Neuronal stem cell (in vitro differentiated cells): Measurements from ENCODE around the gene HBM.

Experiments used
- DNase-seq: peaks from one replicate; pipeline ENCODE4 v3.0.0-alpha.2; 2013; ENCODE audit warnings: low spot score
- H2AFZ ChIP-seq: one replicate; pipeline ENCODE4 v1.6.1; 2013; ENCODE audit warnings: mild to moderate bottlenecking, low read length, inconsistent platforms
- H2AK5ac ChIP-seq: 2 replicates; pipeline ENCODE4 v1.6.1; 2013; ENCODE audit warnings: low read depth, mild to moderate bottlenecking, inconsistent platforms, low read length, moderate library complexity, mixed read lengths
- H2BK120ac ChIP-seq: 2 replicates; pipeline ENCODE4 v1.6.1; 2013; ENCODE audit warnings: low read depth, mild to moderate bottlenecking, inconsistent platforms, low read length, moderate library complexity, mixed read lengths
- H2BK12ac ChIP-seq: one replicate; pipeline ENCODE4 v1.6.1; 2013; ENCODE audit warnings: low read length, inconsistent platforms
- H2BK15ac ChIP-seq: 2 replicates; pipeline ENCODE4 v1.6.1; 2013; ENCODE audit warnings: mild to moderate bottlenecking, low read length, inconsistent platforms, mixed read lengths
- H2BK5ac ChIP-seq: one replicate; pipeline ENCODE4 v1.6.1; 2013; ENCODE audit warnings: inconsistent platforms, mild to moderate bottlenecking, low read length, moderate library complexity
- H3K14ac ChIP-seq: one replicate; pipeline ENCODE4 v1.6.1; 2013; ENCODE audit warnings: low read length, inconsistent platforms
- H3K18ac ChIP-seq: 2 replicates; pipeline ENCODE4 v1.6.1; 2013; ENCODE audit warnings: low read length, inconsistent platforms
- H3K23ac ChIP-seq: 2 replicates; pipeline ENCODE4 v1.6.1; 2013; ENCODE audit warnings: low read depth, mild to moderate bottlenecking, mixed read lengths, low read length, inconsistent platforms; ENCODE audit not compliant: poor library complexity
- H3K27ac ChIP-seq: replicated peaks from 3 replicates; pipeline ENCODE4 v1.5.1; 2013; ENCODE audit warnings: low read length, inconsistent platforms
- H3K27me3 ChIP-seq, 3 experiments: 2 replicates each; pipeline ENCODE4 v1.6.1; 2013; ENCODE audit warnings: low read length in 3 of 3, mild to moderate bottlenecking in 2 of 3, inconsistent platforms in 1 of 3, low read depth in 1 of 3, mixed read lengths in 1 of 3, moderate library complexity in 1 of 3; ENCODE audit not compliant: control insufficient read depth in 3 of 3, insufficient read depth in 3 of 3
- H3K36me3 ChIP-seq, 2 donors: replicated peaks in 1 of 2; 2 replicates each; pipeline ENCODE4 v1.6.1; 2013; ENCODE audit warnings: low read length in 2 of 2; ENCODE audit not compliant: control insufficient read depth in 2 of 2, insufficient read depth in 2 of 2
- H3K4ac ChIP-seq: 2 replicates; pipeline ENCODE4 v1.6.1; 2013; ENCODE audit warnings: inconsistent platforms, mild to moderate bottlenecking, low read length, moderate library complexity
- H3K4me1 ChIP-seq, 2 donors: 1 replicate in 1 of 2; 2 replicates in 1 of 2; pipeline ENCODE4 v1.6.1; 2013; ENCODE audit warnings: low read length in 2 of 2, low read depth in 1 of 2; ENCODE audit not compliant: control insufficient read depth in 2 of 2, insufficient read depth in 1 of 2
- H3K4me2 ChIP-seq: one replicate; pipeline ENCODE4 v1.6.1; 2013; ENCODE audit warnings: mild to moderate bottlenecking, low read length, inconsistent platforms; ENCODE audit not compliant: insufficient read depth, poor library complexity, severe bottlenecking
- H3K4me3 ChIP-seq, 2 donors: 2 replicates each; pipeline ENCODE4 v1.5.1; 2013; ENCODE audit warnings: low read length in 2 of 2, mild to moderate bottlenecking in 2 of 2, inconsistent platforms in 1 of 2, moderate library complexity in 1 of 2
- H3K79me1 ChIP-seq: one replicate; pipeline ENCODE4 v1.6.1; 2013; ENCODE audit warnings: low read depth, mild to moderate bottlenecking, inconsistent platforms, low read length, moderate library complexity
- H3K9ac ChIP-seq: one replicate; pipeline ENCODE4 v1.6.1; 2013; ENCODE audit warnings: mild to moderate bottlenecking, low read depth, low read length, inconsistent platforms; ENCODE audit not compliant: poor library complexity
- H3K9me3 ChIP-seq, 2 donors: replicated peaks in 1 of 2; 2 replicates each; pipeline versions ENCODE3 to v1.6.1; 2013; ENCODE audit warnings: low read length in 2 of 2, mild to moderate bottlenecking in 2 of 2, inconsistent platforms in 1 of 2, low read depth in 1 of 2, mixed read lengths in 1 of 2, moderate library complexity in 1 of 2; ENCODE audit not compliant: control insufficient read depth in 2 of 2, insufficient read depth in 1 of 2
- H4K8ac ChIP-seq: one replicate; pipeline ENCODE4 v1.6.1; 2013; ENCODE audit warnings: low read depth, mild to moderate bottlenecking, inconsistent platforms, low read length, moderate library complexity
- H4K91ac ChIP-seq: one replicate; pipeline ENCODE4 v1.6.1; 2013; ENCODE audit warnings: low read length, low read depth, mild to moderate bottlenecking, inconsistent platforms; ENCODE audit not compliant: poor library complexity
- WGBS, 2 donors: extraction: QIAGEN DNeasy Blood & Tissue Kit; methylation state at CpG; one replicate each; pipeline ENCODE4 v1.1.7; 2013; ENCODE audit warnings: missing lambda C conversion rate in 2 of 2, mixed read lengths in 1 of 2; ENCODE audit not compliant: insufficient read length in 2 of 2, insufficient replicate concordance in 1 of 2; ENCODE audit errors: extremely low coverage in 2 of 2; 5-methylcytosine and 5-hydroxymethylcytosine counted together

The HBM gene

DNA sequence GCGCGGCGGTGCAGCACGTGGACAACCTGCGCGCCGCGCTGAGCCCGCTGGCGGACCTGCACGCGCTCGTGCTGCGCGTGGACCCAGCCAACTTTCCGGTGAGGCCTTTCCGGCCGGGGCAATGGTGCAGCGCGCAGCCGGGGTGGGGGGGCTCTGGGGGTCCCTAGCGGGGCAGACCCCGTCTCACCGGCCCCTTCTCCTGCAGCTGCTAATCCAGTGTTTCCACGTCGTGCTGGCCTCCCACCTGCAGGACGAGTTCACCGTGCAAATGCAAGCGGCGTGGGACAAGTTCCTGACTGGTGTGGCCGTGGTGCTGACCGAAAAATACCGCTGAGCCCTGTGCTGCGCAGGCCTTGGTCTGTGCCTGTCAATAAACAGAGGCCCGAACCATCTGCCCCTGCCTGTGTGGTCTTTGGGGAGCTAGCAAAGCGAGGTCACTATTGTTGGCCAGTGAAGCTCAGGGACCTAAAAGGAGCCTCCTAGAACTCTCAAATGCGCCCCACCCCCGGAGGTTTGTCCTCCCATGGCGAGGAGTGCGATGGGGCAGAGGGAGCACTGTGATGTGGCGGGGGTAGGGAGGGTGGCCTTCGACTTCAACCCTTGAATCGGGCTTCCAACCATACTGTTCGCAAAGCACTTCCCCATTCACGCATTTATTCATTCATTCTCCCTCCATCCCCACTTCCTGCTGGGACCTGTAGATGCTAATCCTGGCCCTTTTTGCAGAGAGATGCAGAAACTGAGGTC is 770 bp downstream of the HBM start:
- H3K9me3 ChIP-seq: no peaks in the 10 kb centered on the region
- H2AFZ ChIP-seq: no peak overlapping the region
- no peak overlapping the region for H3K27ac ChIP-seq
- H3K4me2 ChIP-seq: peak overlapping the region; percentile 11
- H3K4ac ChIP-seq: no peak overlapping the region
- no peak overlapping the region for H2BK120ac ChIP-seq
- H3K23ac ChIP-seq: peak overlapping the region; percentile 43
- peaks cover 0 to 13% of the 10 kb centered on the region in 2 donors for H3K4me1 ChIP-seq
- peak overlapping the region; percentile 76 for H3K18ac ChIP-seq
- H2BK12ac ChIP-seq: no peak overlapping the region
- no peak overlapping the region for H2BK5ac ChIP-seq
- peak overlapping the region; percentile 56 for H2AK5ac ChIP-seq
- no peaks in the 10 kb centered on the region for H3K79me1 ChIP-seq
- WGBS, 2 donors: no CpG with 5 or more reads among the region's 45 CpGs
- H4K91ac ChIP-seq: no peak overlapping the region
- H4K8ac ChIP-seq: no peak overlapping the region
- peaks cover 32 to 76% (median 66%) of the 10 kb centered on the region in 3 experiments for H3K27me3 ChIP-seq
- no peak overlapping the region for H3K4me3 ChIP-seq
- no peaks in the 10 kb centered on the region for H3K36me3 ChIP-seq
- H3K14ac ChIP-seq: peak overlapping the region; percentile 71
- DNase-seq: no peak
- H3K9ac ChIP-seq: no peak overlapping the region
- H2BK15ac ChIP-seq: no peak overlapping the region

DNA sequence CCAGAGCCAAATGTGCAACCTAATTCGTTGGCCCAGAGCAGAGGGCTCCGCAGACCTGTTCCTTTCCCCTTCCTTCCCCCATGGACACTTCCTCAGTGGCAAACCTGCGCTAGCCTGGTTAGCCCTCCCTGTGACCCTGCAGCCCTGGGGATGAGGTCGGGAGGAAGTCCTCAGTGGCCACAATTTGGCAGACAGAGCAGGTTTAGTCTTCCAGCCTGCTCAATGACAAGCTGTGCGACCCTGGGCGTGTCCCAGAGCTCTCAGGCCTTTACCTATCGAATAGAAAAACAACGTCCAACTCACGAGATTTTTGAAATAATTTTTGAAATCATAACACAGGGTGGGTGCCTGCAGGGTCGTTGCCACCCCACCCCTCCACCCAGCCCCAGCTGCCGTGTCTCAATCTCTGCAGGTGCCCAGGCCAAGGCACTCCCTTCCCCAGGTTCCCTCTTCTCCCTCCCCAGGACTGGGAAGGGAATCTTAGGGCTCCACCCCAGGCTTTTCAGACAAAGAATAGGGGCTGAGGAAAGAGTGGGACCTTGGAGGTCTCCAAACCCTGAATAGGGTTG is 1.4 kb downstream of the HBM start:
- no peak overlapping the region for H3K18ac ChIP-seq
- peaks cover 0 to 13% of the 10 kb centered on the region in 2 donors for H3K4me1 ChIP-seq
- no peaks in the 10 kb centered on the region for H3K79me1 ChIP-seq
- H2BK5ac ChIP-seq: no peak overlapping the region
- H3K27me3 ChIP-seq: peaks cover 32 to 74% (median 70%) of the 10 kb centered on the region in 3 experiments
- H2AFZ ChIP-seq: no peak overlapping the region
- no peak overlapping the region for H3K4ac ChIP-seq
- H3K9ac ChIP-seq: no peak overlapping the region
- no peak overlapping the region for H2BK15ac ChIP-seq
- WGBS, 2 donors: no CpG with 5 or more reads among the region's 11 CpGs
- H4K91ac ChIP-seq: no peak overlapping the region
- peak overlapping the region; percentile 65 for H3K23ac ChIP-seq
- H2BK120ac ChIP-seq: no peak overlapping the region
- no peak overlapping the region for H4K8ac ChIP-seq
- H3K14ac ChIP-seq: no peak overlapping the region
- DNase-seq: no peak
- no peak overlapping the region for H3K4me3 ChIP-seq
- no peaks in the 10 kb centered on the region for H3K9me3 ChIP-seq
- no peaks in the 10 kb centered on the region for H3K36me3 ChIP-seq
- H2AK5ac ChIP-seq: no peak overlapping the region
- H2BK12ac ChIP-seq: no peak overlapping the region
- no peak overlapping the region for H3K27ac ChIP-seq
- no peak overlapping the region for H3K4me2 ChIP-seq

DNA sequence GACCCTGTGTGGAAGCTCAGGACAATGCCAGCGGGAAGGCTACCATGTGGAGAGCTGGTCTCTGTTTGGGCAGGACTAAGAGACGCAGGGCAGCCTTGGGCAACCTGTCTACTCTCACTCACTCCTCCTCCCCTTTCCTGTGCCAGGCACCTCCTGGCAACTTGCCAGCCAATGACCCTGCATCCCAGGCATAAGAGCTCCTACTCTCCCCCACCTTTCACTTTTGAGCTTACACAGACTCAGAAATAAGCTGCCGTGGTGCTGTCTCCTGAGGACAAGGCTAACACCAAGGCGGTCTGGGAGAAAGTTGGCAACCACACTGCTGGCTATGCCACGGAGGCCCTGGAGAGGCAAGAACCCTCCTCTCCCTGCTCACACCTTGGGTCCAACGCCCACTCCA is 2.6 kb downstream of the HBM start:
- Histone ChIP-seq H3K4me1 (peaks cover 0 to 13% of the 10 kb centered on the region in 2 donors), H3K4me3 (no peak overlapping the region), H3K79me1 (no peaks in the 10 kb centered on the region), H3K4ac (no peak overlapping the region), H3K9me3 (no peaks in the 10 kb centered on the region), H3K36me3 (no peaks in the 10 kb centered on the region), H3K18ac (no peak overlapping the region), H2BK15ac (no peak overlapping the region), H2AFZ (no peak overlapping the region), H2BK120ac (no peak overlapping the region), H4K8ac (no peak overlapping the region), H2AK5ac (no peak overlapping the region), H2BK5ac (peak overlapping the region; percentile 24), H2BK12ac (no peak overlapping the region), H4K91ac (no peak overlapping the region), H3K9ac (no peak overlapping the region), H3K23ac (peak overlapping the region; percentile 43), H3K27me3 (peaks cover 32 to 71% (median 68%) of the 10 kb centered on the region in 3 experiments), H3K27ac (no peak overlapping the region), H3K14ac (no peak overlapping the region), H3K4me2 (no peak overlapping the region)
- WGBS, 2 donors: no CpG with 5 or more reads among the region's 6 CpGs
- no peak for DNase-seq

DNA sequence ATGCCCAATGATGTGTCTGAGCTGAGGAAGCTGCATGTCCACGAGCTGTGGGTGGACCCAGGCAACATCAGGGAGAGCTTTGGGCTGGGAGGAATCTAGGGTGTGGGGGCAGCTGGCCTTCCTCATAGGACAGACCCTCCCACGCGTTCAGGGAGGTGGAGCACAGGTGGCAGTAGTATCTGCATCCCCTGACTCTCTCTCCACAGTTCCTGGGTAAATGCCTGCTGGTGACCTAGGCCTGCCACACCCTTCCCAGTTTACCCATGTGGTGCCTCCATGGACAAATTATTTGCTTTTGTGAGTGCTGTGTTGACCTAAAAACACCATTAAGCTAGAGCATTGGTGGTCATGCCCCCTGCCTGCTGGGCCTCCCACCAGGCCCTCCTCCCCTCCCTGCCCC is 3.2 kb downstream of the HBM start:
- H2BK120ac ChIP-seq: no peak overlapping the region
- no CpG with 5 or more reads among the region's 3 CpGs for WGBS, 2 donors
- H3K4me1 ChIP-seq: peaks cover 0 to 13% of the 10 kb centered on the region in 2 donors
- H3K23ac ChIP-seq: peak overlapping the region; percentile 43
- no peak overlapping the region for H3K18ac ChIP-seq
- no peaks in the 10 kb centered on the region for H3K36me3 ChIP-seq
- no peak for DNase-seq
- no peaks in the 10 kb centered on the region for H3K9me3 ChIP-seq
- no peaks in the 10 kb centered on the region for H3K79me1 ChIP-seq
- H3K27ac ChIP-seq: no peak overlapping the region
- H4K8ac ChIP-seq: no peak overlapping the region
- peak overlapping the region; percentile 71 for H3K14ac ChIP-seq
- peaks cover 32 to 74% (median 68%) of the 10 kb centered on the region in 3 experiments for H3K27me3 ChIP-seq
- no peak overlapping the region for H3K4me2 ChIP-seq
- no peak overlapping the region for H2BK12ac ChIP-seq
- H3K4ac ChIP-seq: peak overlapping the region; percentile 53
- H2AK5ac ChIP-seq: no peak overlapping the region
- no peak overlapping the region for H3K9ac ChIP-seq
- H2BK5ac ChIP-seq: no peak overlapping the region
- no peak overlapping the region for H2BK15ac ChIP-seq
- H4K91ac ChIP-seq: no peak overlapping the region
- H2AFZ ChIP-seq: no peak overlapping the region
- H3K4me3 ChIP-seq: no peak overlapping the region
